HEK293 (cell line): ENCODE results near the gene SLC35F6.

Experiments
- TF ChIP-seq, protein P1 (sequence below): fragments of 450-650 bp; formaldehyde crosslinking; IDR thresholded peaks from 2 replicates; pipeline ENCODE4 v1.5.1; 2016; ENCODE audit warnings: missing biosample characterization, missing genetic modification characterization
- TF ChIP-seq, protein P2 (sequence below): fragments of 450-650 bp; formaldehyde crosslinking; IDR thresholded peaks from 2 replicates; pipeline ENCODE4 v1.5.1; 2016; ENCODE audit warnings: missing biosample characterization, missing genetic modification characterization

DNA sequence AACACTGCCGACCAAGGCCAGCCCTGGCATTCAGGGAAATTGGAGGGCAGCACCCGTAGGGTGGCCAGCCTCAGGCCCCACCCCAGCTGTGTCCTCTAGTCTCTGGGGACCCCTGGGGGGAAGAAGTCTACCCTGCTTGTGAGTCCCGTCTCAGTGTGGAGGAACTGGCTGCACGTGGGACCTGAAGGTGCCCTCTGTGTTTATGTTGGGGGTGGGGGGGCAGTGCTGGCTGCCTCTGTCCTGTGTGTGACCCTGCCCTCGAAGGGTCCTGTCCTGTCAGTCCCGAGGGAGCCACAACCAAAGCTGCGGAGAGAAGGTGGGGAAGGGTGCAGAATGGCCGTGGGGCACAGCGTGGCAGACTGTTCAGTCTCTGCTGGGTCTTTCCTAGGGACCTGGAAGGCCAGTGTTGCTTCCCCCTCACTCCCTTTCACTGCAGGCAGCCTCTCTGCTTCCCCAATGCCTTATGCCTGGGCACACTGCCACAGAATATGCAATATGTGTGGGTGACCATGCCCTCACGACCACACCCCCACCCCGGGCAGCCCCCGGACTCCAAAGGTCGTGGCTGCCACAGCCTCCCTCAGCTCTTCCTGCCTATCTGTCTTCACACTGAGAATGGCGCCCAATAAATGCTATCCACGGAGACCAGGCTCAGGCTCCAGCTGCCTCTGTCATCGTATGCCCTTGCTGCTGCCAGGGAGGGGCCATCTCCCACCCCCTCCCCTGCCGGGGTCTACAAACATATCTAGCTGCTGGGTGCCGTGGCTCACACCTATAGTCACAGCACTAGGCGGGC lies 33.3 kb upstream of the SLC35F6 start:
- TF ChIP-seq, protein P1, sequence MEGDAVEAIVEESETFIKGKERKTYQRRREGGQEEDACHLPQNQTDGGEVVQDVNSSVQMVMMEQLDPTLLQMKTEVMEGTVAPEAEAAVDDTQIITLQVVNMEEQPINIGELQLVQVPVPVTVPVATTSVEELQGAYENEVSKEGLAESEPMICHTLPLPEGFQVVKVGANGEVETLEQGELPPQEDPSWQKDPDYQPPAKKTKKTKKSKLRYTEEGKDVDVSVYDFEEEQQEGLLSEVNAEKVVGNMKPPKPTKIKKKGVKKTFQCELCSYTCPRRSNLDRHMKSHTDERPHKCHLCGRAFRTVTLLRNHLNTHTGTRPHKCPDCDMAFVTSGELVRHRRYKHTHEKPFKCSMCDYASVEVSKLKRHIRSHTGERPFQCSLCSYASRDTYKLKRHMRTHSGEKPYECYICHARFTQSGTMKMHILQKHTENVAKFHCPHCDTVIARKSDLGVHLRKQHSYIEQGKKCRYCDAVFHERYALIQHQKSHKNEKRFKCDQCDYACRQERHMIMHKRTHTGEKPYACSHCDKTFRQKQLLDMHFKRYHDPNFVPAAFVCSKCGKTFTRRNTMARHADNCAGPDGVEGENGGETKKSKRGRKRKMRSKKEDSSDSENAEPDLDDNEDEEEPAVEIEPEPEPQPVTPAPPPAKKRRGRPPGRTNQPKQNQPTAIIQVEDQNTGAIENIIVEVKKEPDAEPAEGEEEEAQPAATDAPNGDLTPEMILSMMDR (tag by site-specific recombination), result no peak
- TF ChIP-seq, protein P2, sequence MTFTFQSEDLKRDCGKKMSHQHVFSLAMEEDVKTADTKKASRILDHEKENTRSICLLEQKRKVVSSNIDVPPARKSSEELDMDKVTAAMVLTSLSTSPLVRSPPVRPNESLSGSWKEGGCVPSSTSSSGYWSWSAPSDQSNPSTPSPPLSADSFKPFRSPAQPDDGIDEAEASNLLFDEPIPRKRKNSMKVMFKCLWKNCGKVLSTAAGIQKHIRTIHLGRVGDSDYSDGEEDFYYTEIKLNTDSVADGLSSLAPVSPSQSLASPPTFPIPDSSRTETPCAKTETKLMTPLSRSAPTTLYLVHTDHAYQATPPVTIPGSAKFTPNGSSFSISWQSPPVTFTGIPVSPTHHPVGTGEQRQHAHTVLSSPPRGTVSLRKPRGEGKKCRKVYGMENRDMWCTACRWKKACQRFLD (tag by site-specific recombination), result no peak
